GM21423 (cell line): ENCODE results near the gene SLC27A3.
"Not testable (repeated sequence)": the region's sequence is repeated elsewhere in the genome, so short reads cannot be mapped to it uniquely, and the experiment has no call there.

Experiments
- ATAC-seq: cut with Tn5 transposase; IDR thresholded peaks from one replicate; pipeline ENCODE4 v1.9.1; 2021; ENCODE audit warnings: mild to moderate bottlenecking, moderate library complexity; ENCODE audit not compliant: unreplicated experiment

The SLC27A3 gene

GRCh38 chr1:153760440-153760839 lies 14.8 kb upstream of the SLC27A3 start:
- no peak for ATAC-seq

GRCh38 chr1:153763365-153764225 lies 11.6 kb upstream of the SLC27A3 start:
- ATAC-seq, result no peak

GRCh38 chr1:153764310-153764709 lies 10.9 kb upstream of the SLC27A3 start:
- no peak for ATAC-seq

GRCh38 chr1:153766663-153767062 lies 8.5 kb upstream of the SLC27A3 start:
- not testable (repeated sequence) for ATAC-seq

- ATAC-seq, result no peak
Observed at GRCh38 chr1:153767519-153767918, 7.7 kb upstream of the SLC27A3 start.

GRCh38 chr1:153768316-153769181 lies 6.7 kb upstream of the SLC27A3 start:
- ATAC-seq, result no peak

GRCh38 chr1:153769221-153769620 lies 6.0 kb upstream of the SLC27A3 start:
- ATAC-seq, result no peak

- ATAC-seq, result no peak
Observed at GRCh38 chr1:153770797-153771196, 4.4 kb upstream of the SLC27A3 start.

GRCh38 chr1:153771261-153771660 lies 3.9 kb upstream of the SLC27A3 start:
- no peak for ATAC-seq

GRCh38 chr1:153771841-153772593 lies 3.2 kb upstream of the SLC27A3 start:
- ATAC-seq, result no peak

GRCh38 chr1:153773096-153773921 lies 1.9 kb upstream of the SLC27A3 start:
- no peak for ATAC-seq

- no peak for ATAC-seq
Observed at GRCh38 chr1:153774026-153774595, 1.1 kb upstream of the SLC27A3 start.

- peak; percentile 50 for ATAC-seq
Observed at GRCh38 chr1:153775458-153776327, 486 bp downstream of the SLC27A3 start.

- no peak for ATAC-seq
Observed at GRCh38 chr1:153776352-153776751, 1.1 kb downstream of the SLC27A3 start.

- ATAC-seq, result no peak
Observed at GRCh38 chr1:153776845-153777370, 1.7 kb downstream of the SLC27A3 start.

GRCh38 chr1:153777648-153778047 lies 2.4 kb downstream of the SLC27A3 start:
- no peak for ATAC-seq

- no peak for ATAC-seq
Observed at GRCh38 chr1:153778051-153778823, 3.0 kb downstream of the SLC27A3 start.
